Activated CD8-positive, alpha-beta memory T cell treated with anti-CD3 and anti-CD28 coated beads, Interleukin-2, amount 50 U/mL, for 4 hours (primary cell): Measurements from ENCODE around the gene SLC38A4.
"Not testable (repeated sequence)": the region's sequence is repeated elsewhere in the genome, so short reads cannot be mapped to it uniquely, and the experiment has no call there.

Source experiments
- DNase-seq: peaks from one replicate; pipeline ENCODE4 v3.0.0-alpha.2; 2020

Gene SLC38A4, protein sequence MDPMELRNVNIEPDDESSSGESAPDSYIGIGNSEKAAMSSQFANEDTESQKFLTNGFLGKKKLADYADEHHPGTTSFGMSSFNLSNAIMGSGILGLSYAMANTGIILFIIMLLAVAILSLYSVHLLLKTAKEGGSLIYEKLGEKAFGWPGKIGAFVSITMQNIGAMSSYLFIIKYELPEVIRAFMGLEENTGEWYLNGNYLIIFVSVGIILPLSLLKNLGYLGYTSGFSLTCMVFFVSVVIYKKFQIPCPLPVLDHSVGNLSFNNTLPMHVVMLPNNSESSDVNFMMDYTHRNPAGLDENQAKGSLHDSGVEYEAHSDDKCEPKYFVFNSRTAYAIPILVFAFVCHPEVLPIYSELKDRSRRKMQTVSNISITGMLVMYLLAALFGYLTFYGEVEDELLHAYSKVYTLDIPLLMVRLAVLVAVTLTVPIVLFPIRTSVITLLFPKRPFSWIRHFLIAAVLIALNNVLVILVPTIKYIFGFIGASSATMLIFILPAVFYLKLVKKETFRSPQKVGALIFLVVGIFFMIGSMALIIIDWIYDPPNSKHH

DNA sequence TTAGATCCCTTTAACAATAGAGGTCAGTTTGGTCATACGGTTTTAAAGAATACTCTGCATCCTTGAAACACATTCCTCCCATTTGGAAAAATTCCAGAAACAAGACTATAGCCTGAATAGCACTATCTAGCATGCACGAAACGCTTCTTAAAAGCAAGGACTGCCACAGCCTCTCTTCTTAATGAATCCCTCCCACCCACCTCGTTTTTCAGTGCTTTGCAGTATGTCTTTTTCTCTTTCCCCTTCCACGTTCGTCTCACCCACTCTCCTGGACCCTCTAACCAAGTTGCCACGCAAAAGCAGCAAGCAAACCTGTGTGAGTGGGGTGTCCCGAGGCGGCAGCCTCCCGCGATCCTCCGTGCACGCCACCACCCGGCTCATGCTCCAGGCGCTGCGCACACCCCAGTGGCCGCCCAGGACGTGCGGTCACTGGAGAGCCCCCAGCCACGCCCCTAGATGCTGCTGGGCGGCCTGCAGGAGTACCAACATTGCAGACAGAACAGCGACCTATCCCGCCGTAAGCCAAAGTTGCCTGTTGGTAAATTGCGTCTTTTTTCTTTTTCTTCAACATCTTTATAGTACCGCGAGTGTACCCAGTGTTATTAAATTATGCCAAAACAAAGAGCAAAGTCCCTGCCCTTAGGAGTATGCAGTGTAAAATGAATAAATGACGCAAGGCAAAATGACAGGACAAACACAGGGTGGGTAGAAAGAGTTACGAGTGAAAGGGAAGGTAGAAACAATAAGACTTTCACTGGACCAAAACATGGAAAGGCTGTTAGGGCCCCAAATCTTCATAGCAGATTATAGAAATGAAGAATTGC is at the start of gene SLC38A4:
Gene SLC38A4 (minus strand): TSS at position 407 of the 824 bp plus-strand sequence. CDS start 32,926 bp downstream, outside the sequence.
- no peak for DNase-seq

DNA sequence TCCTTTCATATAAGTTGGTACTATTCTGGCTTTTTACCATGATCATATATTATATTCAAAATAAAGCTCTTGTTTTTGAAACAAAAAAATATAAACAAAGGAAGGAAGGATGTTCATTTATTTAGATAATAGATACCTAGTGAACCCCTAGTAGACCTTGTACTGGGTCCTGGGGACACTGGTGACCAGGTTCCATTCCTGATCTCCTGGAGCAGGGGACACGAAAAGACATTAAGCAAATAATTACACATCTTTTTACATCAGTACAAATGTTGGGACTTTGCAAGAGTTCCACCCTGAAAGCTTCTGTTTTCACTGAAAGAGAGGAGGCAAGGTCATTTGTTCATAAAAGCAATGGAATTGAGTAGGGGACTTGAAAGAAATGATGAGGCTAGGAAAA is 49.3 kb upstream of the SLC38A4 start:
- no peak for DNase-seq

DNA sequence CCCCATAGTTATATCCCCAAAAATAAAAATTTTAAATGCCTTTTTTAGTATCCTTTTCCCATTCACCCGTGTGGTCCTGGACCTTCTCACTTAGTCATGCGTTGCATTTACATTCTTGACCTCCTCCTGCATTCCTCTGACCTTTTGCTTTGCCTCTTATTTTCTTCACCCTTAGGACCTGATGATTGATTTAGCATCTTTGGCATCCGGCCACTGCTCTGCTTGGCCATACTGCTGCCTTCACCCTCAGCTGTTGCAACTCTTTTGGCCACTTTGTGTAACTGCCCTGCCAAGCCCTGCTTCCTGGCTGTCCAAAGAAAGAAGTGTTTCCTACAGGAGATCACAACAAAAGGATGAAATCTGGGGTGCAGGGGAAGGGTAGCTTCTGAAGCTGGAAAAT is 48.8 kb upstream of the SLC38A4 start:
- no peak for DNase-seq

DNA sequence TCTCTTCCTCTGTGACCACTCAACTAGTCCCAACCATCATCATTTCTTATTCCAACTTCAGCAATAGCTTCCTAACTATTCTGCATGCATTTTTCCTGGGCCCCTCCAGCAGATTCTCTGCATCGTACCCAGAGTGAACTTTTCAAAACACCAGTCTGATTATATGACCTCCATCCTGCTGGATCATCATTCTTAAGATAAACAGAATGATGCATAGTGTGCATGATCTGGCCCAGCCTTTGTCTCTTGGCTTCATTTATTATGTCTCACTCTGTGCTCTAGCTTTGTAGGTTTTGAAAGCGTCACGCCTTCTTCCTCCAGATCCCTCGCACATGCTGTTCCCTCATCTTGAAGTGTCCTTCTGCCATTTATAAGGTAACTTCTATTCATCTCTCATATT is 46.3 kb upstream of the SLC38A4 start:
- DNase-seq: no peak

DNA sequence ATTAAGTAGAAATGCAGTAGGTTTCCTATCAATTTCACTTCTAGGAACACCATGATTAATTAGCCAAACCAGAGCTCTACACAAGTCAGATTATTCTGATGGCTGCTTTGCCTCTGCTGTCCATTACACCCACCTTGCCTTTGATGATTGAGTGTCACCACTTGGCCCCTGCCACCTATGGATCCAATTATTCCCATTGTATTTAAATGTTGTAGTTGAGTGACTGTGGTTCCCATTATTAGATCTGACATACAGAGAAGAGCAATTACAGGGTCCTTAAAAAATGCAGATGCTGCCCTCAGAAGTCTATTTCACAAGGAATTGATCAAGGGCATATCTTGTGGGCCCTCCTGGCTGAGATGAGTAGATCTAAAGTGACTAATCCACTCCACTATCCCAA is 39.5 kb upstream of the SLC38A4 start:
- no peak for DNase-seq

DNA sequence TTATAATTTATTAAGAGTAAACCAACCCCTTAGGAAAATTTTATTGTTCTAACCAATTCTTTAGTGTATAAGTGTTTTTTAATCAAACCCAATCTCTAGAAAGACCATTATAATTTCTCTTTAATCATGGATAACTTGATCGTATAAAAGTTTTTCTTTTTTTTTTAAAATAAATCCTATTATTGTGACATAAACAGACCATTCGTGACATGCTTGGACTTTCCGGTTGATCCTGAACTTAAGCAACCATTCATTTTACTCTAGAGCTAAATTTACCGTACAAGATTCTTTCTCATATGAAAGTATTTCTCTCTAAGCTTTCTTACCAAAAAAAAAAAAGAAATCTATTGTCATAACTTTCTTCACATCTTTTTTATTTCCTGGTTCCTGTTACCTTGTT is 32.6 kb upstream of the SLC38A4 start:
- DNase-seq: no peak

DNA sequence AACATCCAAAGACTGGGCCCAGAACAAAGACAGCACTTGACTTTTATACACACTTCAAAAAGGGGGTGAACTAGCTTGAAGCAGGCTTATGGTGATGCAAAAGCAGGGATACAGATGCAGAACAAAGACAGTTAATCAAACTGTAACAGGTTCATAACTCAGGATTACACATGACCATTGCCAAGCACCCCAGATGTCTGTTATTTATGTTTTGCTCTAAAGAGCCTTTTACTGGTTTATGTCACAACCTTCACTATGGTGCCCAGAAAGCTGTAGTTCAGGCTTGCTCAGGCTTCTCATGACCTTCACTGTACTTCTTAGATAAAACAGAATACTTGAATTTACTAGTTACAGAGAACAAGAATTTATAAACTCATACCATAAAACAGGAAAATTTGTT is 31.7 kb upstream of the SLC38A4 start:
- no peak for DNase-seq

DNA sequence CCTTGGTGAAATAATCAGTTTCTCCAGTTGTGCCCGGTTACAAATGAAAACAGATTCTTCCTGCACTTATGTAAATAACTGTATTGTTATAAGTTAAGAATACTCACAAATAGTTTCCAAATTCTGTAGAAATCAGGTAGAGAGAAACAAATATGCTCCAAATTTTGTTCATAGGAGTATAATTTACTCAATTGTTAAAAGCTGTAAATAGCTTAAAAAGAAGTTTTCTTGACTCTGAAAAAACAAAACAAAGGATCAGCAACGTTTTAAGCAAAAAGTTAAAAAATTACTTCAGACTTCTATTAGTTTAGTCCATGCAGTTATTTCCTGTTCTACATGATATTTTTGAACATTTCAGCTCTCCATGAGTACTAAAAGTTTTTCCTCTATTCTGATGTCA is 30.0 kb upstream of the SLC38A4 start:
- DNase-seq: no peak

DNA sequence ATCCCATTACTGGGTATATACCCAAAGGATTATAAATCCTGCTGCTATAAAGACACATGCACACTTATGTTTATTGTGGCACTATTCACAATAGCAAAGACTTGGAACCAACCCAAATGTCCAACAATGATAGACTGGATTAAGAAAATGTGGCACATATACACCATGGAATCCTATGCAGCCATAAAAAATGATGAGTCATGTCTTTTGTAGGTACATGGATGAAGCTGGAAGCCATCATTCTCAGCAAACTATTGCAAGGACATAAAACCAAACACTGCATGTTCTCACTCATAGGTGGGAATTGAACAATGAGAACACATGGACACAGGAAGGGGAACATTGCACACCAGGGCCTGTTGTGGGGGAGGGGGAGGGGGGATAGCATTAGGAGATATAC is 28.4 kb upstream of the SLC38A4 start:
- DNase-seq: not testable (repeated sequence)

DNA sequence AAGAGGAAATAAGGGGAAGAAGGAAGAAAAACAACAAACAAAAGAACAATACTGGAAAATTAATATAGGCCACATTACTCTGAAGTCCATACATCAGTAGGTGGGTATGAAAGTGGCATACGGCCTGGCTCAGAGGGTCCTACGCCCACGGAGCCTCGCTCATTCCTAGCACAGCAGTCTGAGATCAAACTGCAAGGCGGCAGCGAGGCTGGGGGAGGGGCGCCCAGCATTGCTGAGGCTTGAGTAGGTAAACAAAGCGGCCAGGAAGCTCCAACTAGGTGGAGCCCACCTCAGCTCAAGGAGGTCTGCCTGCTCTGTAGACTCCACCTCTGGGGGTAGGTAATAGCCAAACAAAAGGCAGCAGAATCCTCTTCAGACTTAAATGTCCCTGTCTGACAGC is 23.0 kb upstream of the SLC38A4 start:
- DNase-seq: not testable (repeated sequence)

DNA sequence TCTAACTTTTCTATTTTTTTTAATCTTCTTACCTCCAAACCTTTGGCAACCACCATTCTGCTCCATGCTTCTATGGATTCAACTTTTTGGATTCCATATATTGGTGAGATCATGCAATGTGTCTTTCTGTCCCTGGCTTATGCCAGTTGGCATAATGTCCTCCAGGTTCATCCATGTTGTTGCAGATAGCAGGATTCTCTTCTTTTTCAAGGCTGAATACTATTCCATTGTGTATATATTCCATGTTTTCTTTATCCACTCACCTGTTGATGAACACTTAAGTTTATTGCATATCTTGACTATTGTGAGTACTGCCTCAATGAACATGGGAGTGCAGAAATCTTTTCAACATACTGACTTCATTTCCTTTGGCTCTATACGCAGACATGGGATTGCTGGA is 21.2 kb upstream of the SLC38A4 start:
- no peak for DNase-seq

DNA sequence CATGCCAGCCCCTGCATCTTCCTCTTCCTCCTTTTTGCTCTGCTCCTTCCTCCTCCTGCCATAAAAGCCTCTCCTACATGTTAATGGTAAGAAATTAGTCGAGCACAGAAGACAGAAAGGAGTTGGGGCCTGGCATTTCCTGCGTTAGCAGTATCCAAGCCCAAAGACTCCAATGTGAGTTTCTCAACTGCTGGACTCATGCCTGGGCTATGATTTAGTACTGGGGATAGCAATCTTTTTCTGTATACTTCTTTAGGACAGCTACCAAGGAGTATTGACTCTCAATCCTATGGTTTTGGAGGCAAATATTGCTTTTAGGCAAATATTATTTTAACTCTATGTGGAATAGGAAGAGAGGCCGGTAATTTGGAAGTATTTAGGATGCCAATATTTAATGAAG is 18.0 kb upstream of the SLC38A4 start:
- no peak for DNase-seq

DNA sequence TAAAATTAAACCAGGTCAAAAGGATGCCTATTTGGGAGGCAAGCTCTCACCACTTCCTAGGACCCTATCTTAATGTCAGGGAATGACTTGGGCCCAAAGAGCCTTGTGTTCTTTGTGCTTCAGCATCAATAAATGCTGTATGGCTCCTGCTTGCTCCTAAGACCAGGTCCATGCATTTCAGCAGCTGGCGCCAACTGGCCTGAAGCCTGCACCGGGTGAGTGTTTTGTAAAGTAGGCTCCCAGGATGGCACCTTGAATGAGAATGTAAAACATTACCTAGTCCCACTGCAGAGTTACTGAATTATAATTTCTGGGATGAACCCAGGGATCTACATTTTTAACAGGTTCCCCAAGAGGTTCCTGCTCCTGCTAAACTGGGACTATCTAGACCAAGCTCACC is 16.1 kb upstream of the SLC38A4 start:
- DNase-seq: no peak

DNA sequence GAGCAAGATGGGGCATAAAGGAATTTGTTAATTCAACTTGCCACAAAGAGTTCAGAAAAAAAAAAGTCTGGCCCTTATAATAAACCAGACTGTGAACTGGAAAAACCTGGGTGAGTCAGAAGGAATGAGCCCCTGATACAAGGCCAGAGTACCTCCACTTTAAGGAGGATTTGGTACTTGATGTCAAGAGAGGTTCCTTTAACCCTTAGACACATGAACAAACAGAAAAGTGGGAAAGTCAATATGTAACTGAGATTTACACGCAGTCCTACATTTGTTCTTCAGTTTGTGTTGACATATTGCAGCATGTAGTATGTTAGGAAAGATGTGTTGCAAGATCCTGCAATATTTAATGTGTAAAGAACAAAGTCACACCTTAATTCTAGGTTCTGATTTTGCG is 14.2 kb upstream of the SLC38A4 start:
- DNase-seq: no peak

DNA sequence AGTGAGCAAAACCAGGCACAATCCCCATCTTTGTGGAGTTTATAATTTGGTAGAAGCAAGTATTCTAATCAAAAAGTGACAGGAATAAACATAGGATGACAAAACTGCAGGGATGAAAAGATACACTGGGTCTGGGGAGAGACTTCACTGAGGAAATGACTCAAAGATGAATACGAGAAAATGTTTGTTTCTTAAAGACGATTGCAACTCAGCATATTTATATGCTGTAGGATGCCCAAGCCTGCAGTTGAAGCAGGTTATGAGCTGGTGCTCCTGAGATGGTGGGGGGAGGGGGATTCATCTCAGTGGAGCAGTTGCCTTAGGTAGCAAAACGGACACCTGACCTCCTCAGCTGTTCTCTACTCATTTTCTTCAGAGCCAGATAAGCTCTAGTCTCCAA is 13.4 kb upstream of the SLC38A4 start:
- no peak for DNase-seq

DNA sequence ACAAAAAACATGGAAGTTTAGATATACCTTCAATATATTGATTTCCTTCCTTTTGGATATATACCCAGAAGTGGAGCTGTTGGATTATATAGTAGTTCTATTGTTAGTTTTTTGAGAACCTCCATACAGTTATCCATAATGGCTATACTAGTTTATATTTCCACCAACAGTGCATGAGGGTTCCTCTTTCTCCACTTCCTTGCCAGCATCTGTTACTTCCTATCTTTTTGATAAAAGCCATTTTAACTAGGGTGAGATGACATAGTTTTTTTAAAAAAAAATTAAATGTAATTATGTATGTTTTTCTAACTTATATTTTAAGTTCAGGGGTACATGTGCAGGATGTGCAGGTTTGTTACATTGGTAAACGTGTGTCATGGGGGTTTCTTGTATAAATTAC is 10.0 kb upstream of the SLC38A4 start:
- no peak for DNase-seq

DNA sequence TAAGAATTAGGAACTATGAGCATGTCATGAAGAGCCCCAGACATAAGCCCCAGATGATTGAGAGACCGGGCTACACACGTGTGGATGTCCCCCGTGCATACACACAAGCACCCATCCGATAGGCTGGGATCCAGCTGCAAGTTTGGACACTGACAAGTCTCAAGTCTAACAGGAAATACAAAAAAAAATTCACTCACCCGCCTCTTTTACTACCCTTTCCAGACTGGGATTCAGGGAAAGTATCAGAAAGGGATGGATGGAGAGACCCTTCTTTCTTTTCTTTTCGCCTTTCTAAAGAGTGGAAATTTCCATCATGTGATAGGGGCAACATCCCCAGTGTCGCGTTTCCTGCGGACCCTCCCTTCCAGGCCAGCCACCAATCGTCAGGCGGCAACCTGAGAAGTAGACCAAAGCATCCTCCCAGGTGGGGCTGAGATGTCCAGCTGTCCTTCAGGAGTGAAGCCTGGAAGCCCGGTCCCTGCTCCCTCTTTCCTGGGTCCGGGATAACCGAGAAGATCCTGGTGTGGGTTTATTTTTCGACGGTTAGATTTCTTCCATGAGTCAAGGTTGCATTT is 6.4 kb upstream of the SLC38A4 start:
- no peak for DNase-seq

DNA sequence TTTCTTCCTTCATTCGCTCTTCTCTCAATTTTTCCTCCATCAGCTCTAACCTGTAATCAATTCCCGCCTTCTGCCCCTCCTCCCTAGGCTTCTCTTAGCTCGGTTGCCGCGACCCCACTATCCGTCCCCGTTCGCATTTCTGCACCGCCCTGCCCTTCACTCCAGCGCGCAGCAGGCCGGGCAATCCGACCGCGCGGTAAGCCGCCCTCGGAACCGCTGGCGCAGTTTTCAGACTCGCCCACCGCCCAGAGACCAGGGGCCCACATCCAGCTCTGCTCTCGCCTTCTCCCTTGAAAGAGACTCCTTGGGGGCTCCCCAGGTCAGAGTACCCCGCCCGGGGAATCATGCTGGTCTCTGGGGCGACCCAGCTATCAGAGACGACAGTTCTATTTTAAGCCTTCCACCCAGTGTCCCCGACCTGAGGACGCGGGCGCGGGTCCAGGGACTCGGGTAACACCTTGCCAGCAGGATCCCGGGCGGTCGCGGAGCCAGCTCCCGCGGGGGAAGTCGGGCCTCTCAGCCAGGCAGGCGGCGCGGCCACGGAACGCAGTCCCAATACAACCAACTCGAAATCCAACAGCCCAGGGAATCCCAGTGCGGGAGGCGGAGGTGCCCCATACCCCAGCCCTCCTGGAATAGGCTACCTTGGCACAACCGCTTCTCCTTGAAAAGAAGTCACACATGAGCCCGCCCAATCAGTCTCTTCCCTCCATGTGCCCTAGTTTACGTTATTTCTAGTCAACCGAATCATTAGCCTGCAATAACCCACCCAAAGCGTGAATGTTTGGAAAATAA is 5.7 kb upstream of the SLC38A4 start:
- no peak for DNase-seq

DNA sequence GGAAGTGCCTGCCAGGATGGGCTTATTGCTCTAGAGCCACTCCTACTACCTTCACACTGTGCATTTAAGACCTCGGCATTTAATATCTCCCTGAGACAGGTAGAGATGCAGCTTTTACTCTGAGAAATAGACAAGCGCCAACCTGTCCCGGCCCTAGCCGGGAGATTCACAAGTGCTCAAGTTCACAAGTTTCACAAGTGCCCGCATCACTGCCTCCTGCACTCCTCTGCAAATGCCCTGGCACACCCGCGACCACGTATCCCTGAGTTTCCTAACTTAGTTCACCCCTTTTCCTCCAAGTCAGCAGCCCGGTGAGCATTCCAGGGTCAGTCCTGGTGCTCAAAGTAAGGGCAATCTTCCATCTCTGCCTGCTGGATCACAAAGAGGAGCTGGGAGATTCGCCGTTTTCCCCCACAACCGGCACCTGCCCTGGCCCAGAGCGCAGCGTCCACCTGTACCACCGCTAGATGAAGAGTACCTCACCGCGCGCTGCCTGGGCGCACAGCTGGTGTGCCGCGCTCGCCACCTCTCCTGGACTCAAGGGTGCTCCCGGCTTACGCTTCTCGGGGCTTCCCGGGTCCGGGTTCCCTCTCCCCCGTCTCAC is 5.0 kb upstream of the SLC38A4 start:
- DNase-seq: no peak

DNA sequence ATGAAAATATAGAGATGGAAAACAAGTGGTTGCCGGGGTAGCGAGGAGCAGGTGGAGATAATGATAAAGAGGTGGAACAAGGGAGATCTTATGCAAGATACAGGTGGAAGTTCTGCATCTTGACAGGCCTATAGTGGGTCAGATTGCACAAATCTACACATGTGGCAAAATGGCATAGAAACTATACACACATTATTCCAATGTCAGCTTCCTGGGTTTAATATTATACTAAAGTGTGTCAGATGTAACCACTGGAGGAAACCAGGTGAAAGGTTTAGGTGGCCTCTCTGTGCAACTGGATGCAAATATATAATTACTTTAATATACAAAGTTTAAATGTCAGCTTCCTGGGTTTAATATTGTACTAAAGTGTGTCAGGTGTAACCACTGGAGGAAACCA is 1.1 kb downstream of the SLC38A4 start:
- no peak for DNase-seq

DNA sequence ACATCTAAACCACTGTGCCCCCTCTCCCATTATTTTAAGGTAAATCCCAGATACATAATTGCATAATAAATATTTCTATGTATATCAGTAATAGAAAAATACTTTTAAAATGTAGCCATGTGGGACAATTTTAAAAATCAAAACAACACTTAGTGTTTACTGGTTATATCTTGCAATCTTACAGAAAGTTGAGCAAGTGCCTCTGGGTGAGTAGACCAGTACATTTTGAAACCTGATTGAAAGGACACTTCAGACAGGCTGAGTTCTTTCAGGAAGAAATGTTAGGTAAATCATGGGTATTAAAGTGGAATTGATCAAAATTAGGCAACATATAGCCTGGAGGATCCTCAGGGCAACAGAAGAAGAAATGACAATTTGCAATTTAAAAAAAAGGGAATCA is 7.2 kb downstream of the SLC38A4 start:
- no peak for DNase-seq

DNA sequence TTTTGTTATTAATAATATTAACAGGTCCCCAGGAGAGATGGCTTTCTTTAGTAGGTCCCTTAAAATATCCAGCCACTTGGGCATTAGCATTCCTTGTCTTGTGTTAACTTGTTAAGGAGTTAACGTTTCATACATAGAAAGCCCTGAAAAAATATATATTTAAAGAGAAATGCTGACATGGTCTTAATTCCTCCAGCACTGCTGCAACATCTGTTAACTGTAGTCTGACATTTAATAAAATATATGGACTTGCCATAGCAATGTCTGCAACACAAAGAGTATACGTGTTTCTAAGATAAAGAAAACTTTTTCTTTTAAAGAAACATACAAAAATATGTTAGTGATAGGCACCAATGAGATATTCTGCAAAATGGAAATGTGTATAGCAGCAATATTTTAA is 10.0 kb downstream of the SLC38A4 start:
- DNase-seq: no peak
